GM21390 (cell line): ENCODE measurements around the gene EFHC1.

ENCODE experiments used
- ATAC-seq: cut with Tn5 transposase; IDR thresholded peaks from one replicate; pipeline ENCODE4 v1.9.1; 2021; ENCODE audit not compliant: unreplicated experiment

Gene EFHC1

GRCh38 chr6:52500238-52501129 lies 80.3 kb downstream of the EFHC1 start:
- ATAC-seq, result no peak

- no peak for ATAC-seq
These were observed 82.3 kb downstream of the EFHC1 start for GRCh38 chr6:52502306-52503029.

- no peak for ATAC-seq
These were observed 83.2 kb downstream of the EFHC1 start for GRCh38 chr6:52503323-52503747.

- ATAC-seq, result no peak
These were observed 84.0 kb downstream of the EFHC1 start for GRCh38 chr6:52503851-52504781.

- ATAC-seq, result no peak
These were observed 84.6 kb downstream of the EFHC1 start for GRCh38 chr6:52504782-52505136.

- no peak for ATAC-seq
These were observed 85.7 kb downstream of the EFHC1 start for GRCh38 chr6:52505726-52506409.

GRCh38 chr6:52506476-52506875 lies 86.3 kb downstream of the EFHC1 start:
- no peak for ATAC-seq

- no peak for ATAC-seq
These were observed 87.6 kb downstream of the EFHC1 start for GRCh38 chr6:52507557-52508260.

- no peak for ATAC-seq
These were observed 88.2 kb downstream of the EFHC1 start for GRCh38 chr6:52508261-52508739.

- no peak for ATAC-seq
These were observed 89.4 kb downstream of the EFHC1 start for GRCh38 chr6:52509281-52510212.

- no peak for ATAC-seq
These were observed 90.0 kb downstream of the EFHC1 start for GRCh38 chr6:52510213-52510562.

GRCh38 chr6:52511163-52511562 lies 91.0 kb downstream of the EFHC1 start:
- ATAC-seq, result no peak

GRCh38 chr6:52511572-52512151 lies 91.5 kb downstream of the EFHC1 start:
- no peak for ATAC-seq

GRCh38 chr6:52512199-52512598 lies 92.1 kb downstream of the EFHC1 start:
- ATAC-seq, result no peak

GRCh38 chr6:52513464-52513863 lies 93.3 kb downstream of the EFHC1 start:
- no peak for ATAC-seq

- ATAC-seq, result no peak
These were observed 93.8 kb downstream of the EFHC1 start for GRCh38 chr6:52513896-52514295.

GRCh38 chr6:52514514-52514913 lies 94.4 kb downstream of the EFHC1 start:
- no peak for ATAC-seq

- ATAC-seq, result no peak
These were observed 95.2 kb downstream of the EFHC1 start for GRCh38 chr6:52515219-52515960.
